ENCODE results near the gene SNX8.

GRCh38 chr7:2220030-2220429 is 94.2 kb downstream of the SNX8 start:
- no peak for TF ChIP-seq EZH2 (IDR thresholded peaks at IDR 0.05; ENCODE audit: insufficient read depth, poor library complexity, severe bottlenecking)
- no peak for TF ChIP-seq EZH2phosphoT487 (IDR thresholded peaks at IDR 0.05; ENCODE audit: insufficient read depth, low read depth)
